ENCODE data around the gene UROC1. TPM values are rescaled to one million over a fixed set of nuclear protein-coding genes. Genes with fewer than 3 reads are reported as not detected.

UROC1 gene
- total RNA-seq, 1 experiment from 2014 or later: not detected

DNA sequence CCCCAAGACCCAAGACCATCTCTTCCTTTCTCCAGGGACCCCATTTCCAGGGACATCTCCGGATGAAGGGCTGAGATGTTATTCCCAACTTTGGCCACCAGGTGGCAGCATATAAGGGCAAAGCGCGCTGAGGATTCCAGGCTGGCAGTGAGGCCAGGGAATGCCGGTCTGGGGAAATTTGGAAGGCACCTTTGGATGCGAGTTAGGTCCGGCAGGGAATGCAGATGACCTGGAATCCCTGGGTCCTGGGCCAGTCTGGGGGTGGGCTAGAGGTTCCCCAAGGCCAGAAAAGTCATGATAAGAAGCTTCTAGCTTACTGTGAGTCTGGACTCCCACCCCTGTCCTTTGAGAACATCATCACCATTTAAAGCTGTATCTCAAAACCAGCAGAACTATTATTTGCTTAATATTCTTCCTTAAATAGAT is 4.8 kb upstream of the UROC1 start:
- H3K27ac Mint-ChIP-seq: no peak overlapping the region
- Histone ChIP-seq H3K4ac (ENCODE audit: low read depth, low read length) (no peak overlapping the region), H3K9ac (ENCODE audit: extremely low read depth, insufficient read length, low read length) (no peak overlapping the region), H4K8ac (replicated peaks; ENCODE audit: insufficient read length, low read depth, low read length) (no peak overlapping the region), H4K5ac (ENCODE audit: insufficient read length, low read depth, low read length) (no peak overlapping the region), H3K4me1 (ENCODE audit: insufficient read depth, low read length) (no peaks in the 10 kb centered on the region), H2AK5ac (ENCODE audit: insufficient read length, low read length) (no peak overlapping the region), H2BK5ac (ENCODE audit: insufficient read length, low read length) (no peak overlapping the region), H3K79me1 (ENCODE audit: insufficient read depth, low read depth, low read length, poor library complexity, severe bottlenecking) (no peaks in the 10 kb centered on the region), H2BK12ac (ENCODE audit: insufficient read length, low read depth, low read length) (no peak overlapping the region), H2BK20ac (ENCODE audit: low read depth, low read length, poor library complexity, severe bottlenecking) (no peak overlapping the region), H3K23me2 (ENCODE audit: insufficient read length, low read depth, low read length, poor library complexity, severe bottlenecking) (no peaks in the 10 kb centered on the region), H3K27ac (ENCODE audit: insufficient read length, low read depth, low read length) (no peak overlapping the region), H4K91ac (ENCODE audit: insufficient read length, low read depth, low read length) (no peak overlapping the region), H3K23ac (ENCODE audit: insufficient read length, low read depth, low read length) (no peak overlapping the region), H3K56ac (ENCODE audit: insufficient read length, low read depth, low read length) (no peak overlapping the region), H2BK120ac (ENCODE audit: low read depth, low read length, poor library complexity, severe bottlenecking) (no peak overlapping the region), H3K27me3 (ENCODE audit: insufficient read depth, low read length) (no peaks in the 10 kb centered on the region; the same call in 1 of the 2 replicates), H3K4me2 (ENCODE audit: insufficient read depth, insufficient read length, low read length) (no peak overlapping the region), H3K14ac (ENCODE audit: insufficient read depth, low read length) (no peak overlapping the region), H2AFZ (ENCODE audit: low read length) (no peak overlapping the region), H4K20me1 (ENCODE audit: control insufficient read depth, insufficient read depth, insufficient read length) (no peaks in the 10 kb centered on the region), H3T11ph (ENCODE audit: low read length) (no peak overlapping the region), H3K9me3 (ENCODE audit: control insufficient read depth, low read depth, low read length) (no peaks in the 10 kb centered on the region), H2BK15ac (ENCODE audit: low read depth, low read length) (no peak overlapping the region), H3K79me2 (ENCODE audit: insufficient read depth, low read length) (no peaks in the 10 kb centered on the region), H3K18ac (ENCODE audit: insufficient read length, low read depth, low read length) (no peak overlapping the region)
- no CpG with 5 or more reads among the region's 6 CpGs for WGBS (ENCODE audit: extremely low coverage, insufficient read length, low lambda C conversion rate)
- peaks cover 42% of the 10 kb centered on the region for H3K27me3 Mint-ChIP-seq (ENCODE audit: low read depth)
- no peaks in the 10 kb centered on the region for H3K36me3 Mint-ChIP-seq (ENCODE audit: insufficient read depth in 1 of 3, low read depth in 3 of 3)
- TF ChIP-seq, protein P1, sequence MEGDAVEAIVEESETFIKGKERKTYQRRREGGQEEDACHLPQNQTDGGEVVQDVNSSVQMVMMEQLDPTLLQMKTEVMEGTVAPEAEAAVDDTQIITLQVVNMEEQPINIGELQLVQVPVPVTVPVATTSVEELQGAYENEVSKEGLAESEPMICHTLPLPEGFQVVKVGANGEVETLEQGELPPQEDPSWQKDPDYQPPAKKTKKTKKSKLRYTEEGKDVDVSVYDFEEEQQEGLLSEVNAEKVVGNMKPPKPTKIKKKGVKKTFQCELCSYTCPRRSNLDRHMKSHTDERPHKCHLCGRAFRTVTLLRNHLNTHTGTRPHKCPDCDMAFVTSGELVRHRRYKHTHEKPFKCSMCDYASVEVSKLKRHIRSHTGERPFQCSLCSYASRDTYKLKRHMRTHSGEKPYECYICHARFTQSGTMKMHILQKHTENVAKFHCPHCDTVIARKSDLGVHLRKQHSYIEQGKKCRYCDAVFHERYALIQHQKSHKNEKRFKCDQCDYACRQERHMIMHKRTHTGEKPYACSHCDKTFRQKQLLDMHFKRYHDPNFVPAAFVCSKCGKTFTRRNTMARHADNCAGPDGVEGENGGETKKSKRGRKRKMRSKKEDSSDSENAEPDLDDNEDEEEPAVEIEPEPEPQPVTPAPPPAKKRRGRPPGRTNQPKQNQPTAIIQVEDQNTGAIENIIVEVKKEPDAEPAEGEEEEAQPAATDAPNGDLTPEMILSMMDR (conservative IDR thresholded peaks at IDR 0.05): peak; percentile 89
- H3K9me3 Mint-ChIP-seq: no peaks in the 10 kb centered on the region; a peak in 1 of 5 replicates
- DNase-seq: peak; percentile 76
- no peak overlapping the region for H3K4me3 Mint-ChIP-seq
- peaks cover 4 to 20% of the 10 kb centered on the region in 2 experiments; a peak in 2 of 4 replicates for H3K4me1 Mint-ChIP-seq
